Activated CD4-positive, alpha-beta memory T cell treated with anti-CD3 and anti-CD28 coated beads for 36 hours (primary cell): ENCODE data around the gene CAMK1D. TPM values are rescaled to one million over a fixed set of nuclear protein-coding genes. Genes with fewer than 3 reads are reported as not detected.
A peak's percentile ranks its signal among the peaks of the same experiment; 100 is the strongest.

Source experiments
- CTCF ChIA-PET: fragments of 350-600 bp; sonication (Branson Sonifier 250); formaldehyde crosslinking; loops from one replicate; lab custom pipeline; 2021; ENCODE audit warnings: antibody characterized with exemption, inconsistent platforms; lab: Charles Lee
- POLR2A ChIA-PET: fragments of 350-600 bp; sonication (Branson Sonifier 250); formaldehyde crosslinking; loops from one replicate; lab custom pipeline; 2021; ENCODE audit warnings: antibody characterized with exemption; lab: Charles Lee
- DNase-seq: peaks from one replicate; pipeline ENCODE4 v3.0.0-alpha.2; 2020
- H3K27ac Mint-ChIP-seq: one replicate; pipeline ENCODE4 v1.8.0; 2021; ENCODE audit warnings: mixed read lengths
- H3K27me3 Mint-ChIP-seq: one replicate; pipeline ENCODE4 v1.8.0; 2021; ENCODE audit warnings: mixed read lengths
- H3K36me3 Mint-ChIP-seq: one replicate; pipeline ENCODE4 v1.8.0; 2021; ENCODE audit warnings: mixed read lengths
- H3K4me1 Mint-ChIP-seq: one replicate; pipeline ENCODE4 v1.8.0; 2021; ENCODE audit warnings: low read depth, mixed read lengths
- H3K4me3 Mint-ChIP-seq: one replicate; pipeline ENCODE4 v1.8.0; 2021; ENCODE audit warnings: mild to moderate bottlenecking, mixed read lengths
- H3K9me3 Mint-ChIP-seq: one replicate; pipeline ENCODE4 v1.8.0; 2021; ENCODE audit warnings: mixed read lengths
- intact Hi-C: fragments of 100-400 bp; cut with micrococcal nuclease; formaldehyde crosslinking; loops from one replicate; pipeline ENCODE4 v1.15.1; 2023
- total RNA-seq, 2 experiments: library from RNA; stranded (reverse); gene quantifications; one replicate each; pipeline ENCODE4 v1.2.3, GENCODE V29; 2021

Gene CAMK1D
- total RNA-seq, 2 experiments from 2014 or later = 17.7 to 17.9 TPM

DNA sequence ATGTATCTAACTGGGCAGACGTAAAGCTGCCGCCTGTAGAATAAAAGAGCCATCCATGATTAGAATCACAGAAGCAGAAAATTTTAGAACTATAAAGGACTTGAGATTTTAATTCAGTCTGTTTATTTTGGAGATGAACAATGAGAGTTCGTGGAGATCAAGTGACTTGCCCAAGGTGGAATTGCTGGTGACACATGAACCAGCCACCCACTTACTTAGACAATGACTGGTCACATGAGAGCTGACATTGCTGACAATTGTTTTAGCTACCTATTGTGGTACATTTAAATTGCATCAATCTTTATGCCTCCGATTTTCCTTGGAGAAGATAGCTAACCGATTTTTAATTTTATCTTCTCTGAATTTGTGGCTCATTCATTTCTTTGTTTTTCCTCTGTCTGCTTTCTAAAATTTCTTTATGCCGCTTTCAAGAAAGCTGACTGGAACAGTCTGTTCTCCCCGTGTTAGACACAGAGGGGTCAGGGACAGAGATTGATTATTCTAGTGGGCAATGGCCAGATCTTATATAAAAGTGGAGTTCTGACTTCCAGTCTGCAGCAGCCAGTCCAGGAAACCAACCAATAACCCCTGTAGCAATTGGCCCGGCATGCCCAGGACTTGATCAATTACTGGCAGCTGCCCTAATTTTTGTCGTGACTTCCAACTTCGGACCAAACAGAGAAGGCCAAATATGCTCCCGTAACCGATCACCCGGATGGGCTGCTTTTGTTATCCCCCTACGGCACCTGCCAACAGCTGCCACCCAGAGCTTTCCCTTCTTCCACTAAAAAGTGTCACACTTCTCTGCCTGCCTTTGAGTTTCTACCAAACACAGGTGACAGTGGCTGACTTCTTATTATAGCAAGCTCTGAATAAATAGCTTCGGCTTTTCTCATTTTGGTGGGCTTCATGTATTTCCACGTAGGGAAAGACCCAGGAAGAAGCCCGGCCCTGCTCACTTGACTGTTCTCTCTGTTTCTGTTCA, 241.6 kb downstream of the CAMK1D start:
- Mint-ChIP-seq H3K27me3 (no peaks in the 10 kb centered on the region), H3K4me1 (peaks cover 77% of the 10 kb centered on the region), H3K27ac (no peak overlapping the region), H3K36me3 (peaks cover 7% of the 10 kb centered on the region), H3K4me3 (no peak overlapping the region), H3K9me3 (peaks cover 3% of the 10 kb centered on the region)
- intact Hi-C loops = loop anchor here (5.0 kb wide), 1 partner anchor 36 kb away; no protein-coding TSS in a partner anchor
- POLR2A ChIA-PET = no interaction called here
- DNase-seq = peak; percentile 23
- CTCF ChIA-PET = interaction anchor here (1.6 kb wide), 1 partner anchor 326 kb away, joined by 3 read pairs; no protein-coding TSS in a partner anchor

DNA sequence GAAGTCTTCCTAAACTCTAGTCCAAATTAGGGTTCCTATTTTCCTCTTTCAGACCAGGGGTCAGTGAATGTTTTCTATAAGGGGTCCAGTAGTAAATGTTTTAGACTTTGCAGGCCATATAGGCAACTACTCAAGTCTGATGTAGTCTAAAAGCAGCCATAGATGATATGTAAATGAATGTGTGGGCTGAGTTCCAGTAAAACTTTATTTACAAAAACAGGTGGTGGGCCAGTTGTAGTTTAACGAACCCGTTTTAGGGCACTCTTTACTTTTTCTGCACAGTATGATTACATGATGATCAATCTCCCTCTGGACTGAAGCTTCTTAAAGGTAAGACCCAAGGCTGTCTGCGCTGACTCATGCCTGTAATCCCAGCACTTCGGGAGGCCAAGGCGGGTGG, 243.6 kb downstream of the CAMK1D start:
- DNase-seq = no peak
- Mint-ChIP-seq H3K27me3 (no peaks in the 10 kb centered on the region), H3K9me3 (peaks cover 6% of the 10 kb centered on the region), H3K36me3 (peaks cover 7% of the 10 kb centered on the region), H3K4me3 (no peak overlapping the region), H3K4me1 (peaks cover 74% of the 10 kb centered on the region), H3K27ac (peak overlapping the region; percentile 9)
- CTCF ChIA-PET = no interaction called here
- intact Hi-C loops = loop anchor here (5.0 kb wide), 1 partner anchor 34 kb away; no protein-coding TSS in a partner anchor
- POLR2A ChIA-PET = no interaction called here

DNA sequence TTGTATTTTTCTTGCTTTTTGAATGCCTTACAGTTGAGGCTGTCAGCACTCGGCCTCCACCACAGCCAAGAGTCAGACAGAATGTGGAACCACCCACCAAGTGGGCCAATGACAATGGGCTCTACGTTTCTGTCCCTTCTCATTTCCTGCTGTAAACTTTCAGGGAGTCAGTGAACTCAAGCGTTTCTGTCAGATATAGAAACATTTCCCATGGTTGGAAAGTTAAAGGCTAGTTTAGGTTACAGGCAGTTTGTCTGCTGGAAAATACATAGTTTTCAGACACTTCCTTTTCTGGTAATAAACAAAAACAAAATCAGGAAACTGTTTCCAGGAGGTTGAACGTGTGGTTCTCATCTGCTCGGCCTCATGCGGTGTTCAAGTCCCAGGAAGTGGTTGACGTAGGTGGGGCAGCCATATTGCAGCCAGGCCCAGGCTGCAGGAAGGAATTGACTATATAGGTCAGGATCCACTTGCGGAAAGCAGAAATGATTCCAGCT, 245.1 kb downstream of the CAMK1D start:
- ChIA-PET CTCF (no interaction called here), POLR2A (interaction anchor here (1.1 kb wide), 1 partner anchor 12 kb away, joined by 4 read pairs; no protein-coding TSS in a partner anchor)
- H3K4me1 Mint-ChIP-seq = peaks cover 70% of the 10 kb centered on the region
- peak overlapping the region; percentile 94 for H3K27ac Mint-ChIP-seq
- intact Hi-C loops = loop anchor here (1.0 to 5.0 kb wide), 3 partner anchors 11 to 117 kb away; no protein-coding TSS in a partner anchor
- H3K9me3 Mint-ChIP-seq = peaks cover 6% of the 10 kb centered on the region
- peak; percentile 75 for DNase-seq
- H3K4me3 Mint-ChIP-seq = peak overlapping the region; percentile 36
- H3K27me3 Mint-ChIP-seq = no peaks in the 10 kb centered on the region
- H3K36me3 Mint-ChIP-seq = peaks cover 7% of the 10 kb centered on the region

DNA sequence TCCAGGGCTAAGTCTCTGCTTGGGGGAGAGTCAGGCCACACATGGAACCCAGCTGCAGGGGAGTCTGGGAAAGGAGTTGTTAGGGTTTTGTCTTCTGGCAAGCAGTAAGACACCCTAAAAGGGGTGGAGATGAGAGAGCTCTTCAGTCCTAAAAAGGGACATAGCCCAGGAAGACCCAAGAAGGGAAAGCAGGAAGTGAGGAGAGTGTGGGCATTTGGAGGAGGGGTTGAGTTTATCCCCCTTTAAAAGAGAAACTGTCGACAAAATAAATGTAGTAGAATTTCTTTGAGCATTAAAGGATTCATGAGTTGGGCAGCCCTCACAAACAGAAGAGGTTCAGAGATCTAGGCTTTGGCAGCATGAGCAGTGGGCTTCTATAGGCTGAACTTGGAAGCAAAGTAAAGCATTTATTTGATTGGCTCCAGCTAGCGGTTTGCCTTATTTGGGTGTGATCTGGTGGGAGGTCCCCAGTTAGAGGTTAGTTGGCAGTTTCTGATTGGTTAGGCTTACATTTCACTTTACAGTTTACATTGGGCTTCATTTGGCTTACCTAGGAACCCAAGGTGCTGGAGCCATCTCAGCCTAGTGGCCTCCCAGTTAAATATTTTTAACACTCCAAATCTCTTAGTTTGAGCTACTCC, 246.7 kb downstream of the CAMK1D start:
- intact Hi-C loops = no loop called here
- ChIA-PET POLR2A (interaction anchor here (0.9 kb wide), 1 partner anchor 30 kb away, joined by 3 read pairs; no protein-coding TSS in a partner anchor), CTCF (no interaction called here)
- DNase-seq = no peak
- Mint-ChIP-seq H3K9me3 (peaks cover 6% of the 10 kb centered on the region), H3K4me3 (no peak overlapping the region), H3K27ac (peak overlapping the region; percentile 94), H3K36me3 (peaks cover 7% of the 10 kb centered on the region), H3K27me3 (no peaks in the 10 kb centered on the region), H3K4me1 (peaks cover 54% of the 10 kb centered on the region)

DNA sequence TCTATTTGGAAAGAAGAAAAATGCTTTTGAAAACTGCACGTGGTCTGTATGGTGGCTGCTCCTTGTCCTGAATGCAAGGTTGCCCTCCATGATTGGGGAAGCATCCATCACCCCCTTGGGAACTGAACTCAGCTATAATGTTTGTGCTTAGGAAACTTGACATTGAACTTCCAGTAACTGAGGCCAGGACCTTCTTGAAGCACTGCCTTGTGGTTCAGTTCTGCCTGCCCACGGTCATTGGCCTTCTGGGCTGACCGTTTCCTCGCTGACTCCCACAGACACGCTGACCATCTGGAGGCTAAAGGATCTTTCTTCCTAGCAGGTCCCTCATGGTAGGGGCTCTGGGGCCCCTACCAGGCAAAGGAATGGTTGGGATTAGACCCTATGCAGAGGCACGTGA, 247.8 kb downstream of the CAMK1D start:
- Mint-ChIP-seq H3K9me3 (peaks cover 6% of the 10 kb centered on the region), H3K27ac (no peak overlapping the region), H3K36me3 (peaks cover 7% of the 10 kb centered on the region), H3K4me1 (peaks cover 49% of the 10 kb centered on the region), H3K4me3 (no peak overlapping the region), H3K27me3 (no peaks in the 10 kb centered on the region)
- ChIA-PET CTCF (no interaction called here), POLR2A (interaction anchor here (0.9 kb wide), 1 partner anchor 31 kb away, joined by 3 read pairs; no protein-coding TSS in a partner anchor)
- no peak for DNase-seq
- intact Hi-C loops = no loop called here

DNA sequence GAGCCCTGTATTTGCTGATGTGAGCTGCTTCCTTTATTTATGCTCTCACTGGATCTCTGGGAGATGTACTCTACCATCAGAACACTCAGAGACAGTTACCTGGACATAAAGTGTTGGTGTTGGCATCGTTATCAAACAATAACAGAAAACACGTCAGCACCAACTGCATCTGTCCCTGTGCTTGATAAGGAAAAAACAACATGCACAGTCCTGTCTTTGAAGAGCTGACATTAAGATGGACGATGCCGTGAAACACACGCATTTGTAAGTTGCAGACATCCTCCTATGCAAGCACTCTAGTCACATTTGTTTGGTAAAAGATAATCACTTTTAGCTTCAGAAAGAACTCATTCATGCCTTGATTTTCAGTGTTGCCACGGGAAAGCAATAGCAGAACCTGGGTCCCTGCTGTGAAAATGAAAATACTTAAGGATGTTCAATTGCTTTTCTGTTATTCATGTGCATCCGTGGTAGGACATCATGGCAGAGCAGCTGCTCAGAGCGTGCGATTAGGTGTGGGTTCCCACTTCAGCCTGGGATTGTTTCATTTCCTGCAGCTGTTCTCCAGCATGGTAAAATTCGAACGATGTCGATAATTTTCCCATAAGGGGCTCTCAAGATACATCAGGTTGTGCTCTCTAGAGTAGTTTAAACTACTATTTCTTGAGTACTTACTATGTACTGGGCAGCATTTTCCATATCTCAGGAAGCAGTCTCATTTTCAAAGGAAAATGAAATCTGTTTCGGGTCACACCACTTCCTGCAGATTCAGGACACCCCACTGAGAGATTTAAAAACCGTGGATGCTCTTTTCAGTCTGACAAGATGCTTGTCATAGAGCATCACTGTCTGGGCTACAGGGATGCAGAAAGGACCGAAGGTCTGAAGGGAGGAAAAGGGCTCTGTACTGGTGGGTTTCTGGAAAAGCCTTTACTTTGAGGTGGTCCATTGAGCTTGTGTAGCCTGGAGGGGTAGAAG, 248.7 kb downstream of the CAMK1D start:
- no peaks in the 10 kb centered on the region for H3K27me3 Mint-ChIP-seq
- no peak for DNase-seq
- no peak overlapping the region for H3K4me3 Mint-ChIP-seq
- H3K4me1 Mint-ChIP-seq = peaks cover 44% of the 10 kb centered on the region
- intact Hi-C loops = no loop called here
- ChIA-PET POLR2A (no interaction called here), CTCF (no interaction called here)
- H3K27ac Mint-ChIP-seq = no peak overlapping the region
- peaks cover 6% of the 10 kb centered on the region for H3K9me3 Mint-ChIP-seq
- H3K36me3 Mint-ChIP-seq = peaks cover 7% of the 10 kb centered on the region

DNA sequence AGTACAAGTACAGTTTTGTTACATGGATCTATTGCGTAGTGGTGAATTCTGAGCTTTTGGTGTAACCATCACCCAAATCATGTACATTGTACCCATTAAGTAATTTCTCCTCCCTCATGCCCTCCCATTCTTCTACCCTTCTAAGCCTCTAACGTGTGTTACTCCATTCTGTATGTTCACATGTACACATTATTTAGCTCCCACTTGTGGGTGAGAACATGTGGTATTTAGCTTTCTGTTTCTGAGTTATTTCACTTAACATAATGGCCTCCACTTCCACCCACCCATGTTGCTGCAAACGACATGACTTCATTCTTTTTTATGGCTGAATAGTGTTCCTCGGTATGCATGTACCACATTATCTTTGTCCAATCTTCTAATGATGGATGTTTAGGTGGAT, 251.3 kb downstream of the CAMK1D start:
- Mint-ChIP-seq H3K4me1 (peaks cover 29% of the 10 kb centered on the region), H3K9me3 (peaks cover 6% of the 10 kb centered on the region), H3K27me3 (no peaks in the 10 kb centered on the region), H3K27ac (no peak overlapping the region), H3K36me3 (no peaks in the 10 kb centered on the region), H3K4me3 (no peak overlapping the region)
- DNase-seq = no peak
- POLR2A ChIA-PET = no interaction called here
- intact Hi-C loops = no loop called here
- CTCF ChIA-PET = no interaction called here

DNA sequence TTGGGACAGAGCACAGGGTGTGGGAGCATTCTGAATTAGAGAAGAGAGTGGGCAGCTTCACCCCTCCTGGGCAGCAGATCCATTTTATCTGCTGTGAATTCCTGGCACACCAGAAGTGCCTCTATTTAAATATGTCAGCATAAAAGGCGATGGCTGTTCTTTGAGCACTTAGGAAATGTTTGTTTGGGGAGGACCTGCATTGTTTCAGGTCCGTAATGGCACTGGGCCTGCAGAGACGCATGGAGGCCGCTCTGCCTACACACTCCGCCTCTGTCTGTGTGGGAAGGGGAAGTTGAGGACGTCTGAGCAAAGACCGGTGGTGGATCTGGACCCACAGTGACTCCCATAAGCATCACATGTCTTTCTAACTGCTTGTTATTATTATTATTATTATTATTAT, 253.2 kb downstream of the CAMK1D start:
- no peak for DNase-seq
- no peaks in the 10 kb centered on the region for H3K27me3 Mint-ChIP-seq
- no peak overlapping the region for H3K4me3 Mint-ChIP-seq
- intact Hi-C loops = no loop called here
- no peaks in the 10 kb centered on the region for H3K36me3 Mint-ChIP-seq
- no peak overlapping the region for H3K27ac Mint-ChIP-seq
- CTCF ChIA-PET = no interaction called here
- POLR2A ChIA-PET = no interaction called here
- no peaks in the 10 kb centered on the region for H3K9me3 Mint-ChIP-seq
- peaks cover 30% of the 10 kb centered on the region for H3K4me1 Mint-ChIP-seq

DNA sequence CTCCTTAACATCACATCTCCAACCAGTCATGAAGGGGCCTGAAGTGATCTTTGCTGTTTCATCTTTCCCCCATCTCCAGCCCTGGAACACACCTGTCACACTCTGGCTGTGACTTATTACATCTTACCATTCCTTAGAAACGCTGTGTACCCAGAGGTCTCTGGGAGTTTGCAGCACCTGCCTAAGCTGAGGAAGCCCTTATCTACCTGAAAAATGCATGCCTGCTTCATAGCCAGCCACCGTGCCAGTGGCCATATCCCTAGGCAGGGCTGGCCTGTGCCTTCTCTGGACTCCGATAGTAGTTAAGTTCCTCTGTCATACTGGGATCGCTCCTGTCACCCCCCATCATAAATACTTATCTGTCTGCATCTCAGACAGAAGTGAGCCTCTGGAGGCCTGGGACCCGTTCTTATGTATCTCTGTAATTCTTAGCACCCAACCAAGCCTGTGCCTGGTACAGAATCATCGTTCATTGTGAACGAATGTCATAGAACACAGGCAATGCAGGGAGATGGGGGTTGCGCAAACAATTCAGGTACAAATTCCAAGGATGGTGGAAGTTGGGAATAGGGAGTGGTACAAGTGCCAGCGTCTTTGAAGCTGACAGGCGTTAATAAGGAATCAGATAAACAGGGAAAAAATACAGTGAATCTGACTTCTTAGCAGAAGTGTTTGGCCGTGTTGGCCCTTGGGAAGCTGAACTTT, 254.6 kb downstream of the CAMK1D start:
- no peaks in the 10 kb centered on the region for H3K36me3 Mint-ChIP-seq
- CTCF ChIA-PET = no interaction called here
- no peaks in the 10 kb centered on the region for H3K9me3 Mint-ChIP-seq
- H3K4me1 Mint-ChIP-seq = peaks cover 18% of the 10 kb centered on the region
- H3K27ac Mint-ChIP-seq = no peak overlapping the region
- no peaks in the 10 kb centered on the region for H3K27me3 Mint-ChIP-seq
- POLR2A ChIA-PET = no interaction called here
- DNase-seq = no peak
- no peak overlapping the region for H3K4me3 Mint-ChIP-seq
- intact Hi-C loops = no loop called here

DNA sequence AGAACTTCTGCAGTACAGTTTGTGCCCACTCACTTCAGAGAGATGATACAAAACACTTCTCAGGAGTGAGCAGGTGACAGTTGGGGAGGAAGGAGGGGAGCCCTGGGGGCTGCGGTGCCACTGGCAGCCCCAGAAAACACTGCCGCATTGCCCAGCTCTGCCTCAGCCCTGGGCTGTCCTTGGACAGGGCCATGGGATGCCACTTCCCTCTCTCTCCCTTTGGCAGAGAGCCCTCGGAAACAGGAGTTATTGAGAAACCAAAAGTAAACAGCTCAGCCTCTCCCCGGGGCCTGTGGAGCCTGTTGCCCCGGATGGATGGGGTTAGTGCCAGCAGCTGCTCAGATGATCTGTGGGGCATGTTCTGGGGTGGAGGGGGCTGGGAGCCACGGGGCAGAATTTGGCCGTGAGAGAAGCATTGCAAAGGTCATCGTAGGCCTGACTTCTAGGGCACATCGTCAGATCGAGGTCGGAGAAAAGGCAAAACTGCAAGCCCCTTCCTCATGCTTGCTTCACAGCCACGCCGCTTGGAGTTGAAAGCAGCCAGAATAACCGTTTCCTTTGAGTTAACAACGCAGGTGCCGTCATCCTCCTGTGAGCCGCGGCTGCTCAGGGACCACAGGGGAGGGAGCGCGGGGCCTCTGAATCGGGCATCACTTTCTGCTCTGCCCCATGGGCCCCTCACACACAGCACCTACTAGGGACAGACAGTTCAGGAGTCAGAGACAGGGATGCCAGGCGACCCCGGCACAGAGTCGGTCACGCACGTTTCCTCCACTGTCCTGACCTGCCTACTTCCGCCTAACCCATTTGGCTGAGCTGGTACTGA, 256.4 kb downstream of the CAMK1D start:
- no peaks in the 10 kb centered on the region for H3K9me3 Mint-ChIP-seq
- no peaks in the 10 kb centered on the region for H3K27me3 Mint-ChIP-seq
- CTCF ChIA-PET = interaction anchor here (1.0 to 1.3 kb wide), 3 partner anchors 16 to 341 kb away, joined by 3 to 4 read pairs (median 3); no protein-coding TSS in a partner anchor
- peak overlapping the region; percentile 80 for H3K4me3 Mint-ChIP-seq
- H3K27ac Mint-ChIP-seq = peak overlapping the region; percentile 96
- no peaks in the 10 kb centered on the region for H3K36me3 Mint-ChIP-seq
- POLR2A ChIA-PET = interaction anchor here (1.1 kb wide), 1 partner anchor 11 kb away, joined by 4 read pairs; no protein-coding TSS in a partner anchor
- DNase-seq = peak; percentile 64
- peaks cover 17% of the 10 kb centered on the region for H3K4me1 Mint-ChIP-seq
- intact Hi-C loops = loop anchor here (1.0 kb wide), 1 partner anchor 11 kb away; no protein-coding TSS in a partner anchor
